HG03432 (cell line): ENCODE data around the gene TGM1.
"Not testable (repeated sequence)": the region's sequence is repeated elsewhere in the genome, so short reads cannot be mapped to it uniquely, and the experiment has no call there.

Source experiments
- ATAC-seq: cut with Tn5 transposase; IDR thresholded peaks from one replicate; pipeline ENCODE4 v1.9.1; 2021; ENCODE audit warnings: mild to moderate bottlenecking, moderate library complexity; ENCODE audit not compliant: unreplicated experiment

The TGM1 gene

DNA sequence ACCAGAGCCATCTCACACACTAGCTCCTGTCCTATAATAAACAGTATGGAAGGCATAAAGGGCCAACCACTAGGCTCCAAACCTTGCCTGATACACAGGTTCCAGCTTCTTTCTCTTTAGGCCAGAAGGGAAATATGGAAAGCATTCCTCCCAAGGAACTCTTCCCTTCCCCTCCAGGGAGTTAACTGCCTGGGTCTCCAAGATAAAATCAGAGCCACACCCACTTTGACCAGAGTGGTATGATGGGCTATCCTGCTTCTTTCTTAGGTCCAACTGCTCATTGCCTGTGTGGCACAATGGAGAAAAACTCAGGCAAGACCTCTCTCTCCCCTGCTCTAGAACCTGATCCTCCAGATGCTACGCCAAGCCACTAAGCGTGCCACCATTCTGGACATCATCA is 55.4 kb downstream of the TGM1 start:
- no peak for ATAC-seq

DNA sequence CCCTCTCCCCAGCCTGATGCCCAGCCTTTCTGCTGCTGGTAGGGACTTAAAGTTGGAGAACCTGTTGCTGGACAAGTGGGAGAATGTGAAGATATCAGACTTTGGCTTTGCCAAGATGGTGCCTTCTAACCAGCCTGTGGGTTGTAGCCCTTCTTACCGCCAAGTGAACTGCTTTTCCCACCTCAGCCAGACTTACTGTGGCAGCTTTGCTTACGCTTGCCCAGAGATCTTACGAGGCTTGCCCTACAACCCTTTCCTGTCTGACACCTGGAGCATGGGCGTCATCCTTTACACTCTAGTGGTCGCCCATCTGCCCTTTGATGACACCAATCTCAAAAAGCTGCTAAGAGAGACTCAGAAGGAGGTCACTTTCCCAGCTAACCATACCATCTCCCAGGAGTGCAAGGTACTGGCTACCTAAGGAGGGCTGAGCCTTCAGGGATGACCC is 55.8 kb downstream of the TGM1 start:
- no peak for ATAC-seq

DNA sequence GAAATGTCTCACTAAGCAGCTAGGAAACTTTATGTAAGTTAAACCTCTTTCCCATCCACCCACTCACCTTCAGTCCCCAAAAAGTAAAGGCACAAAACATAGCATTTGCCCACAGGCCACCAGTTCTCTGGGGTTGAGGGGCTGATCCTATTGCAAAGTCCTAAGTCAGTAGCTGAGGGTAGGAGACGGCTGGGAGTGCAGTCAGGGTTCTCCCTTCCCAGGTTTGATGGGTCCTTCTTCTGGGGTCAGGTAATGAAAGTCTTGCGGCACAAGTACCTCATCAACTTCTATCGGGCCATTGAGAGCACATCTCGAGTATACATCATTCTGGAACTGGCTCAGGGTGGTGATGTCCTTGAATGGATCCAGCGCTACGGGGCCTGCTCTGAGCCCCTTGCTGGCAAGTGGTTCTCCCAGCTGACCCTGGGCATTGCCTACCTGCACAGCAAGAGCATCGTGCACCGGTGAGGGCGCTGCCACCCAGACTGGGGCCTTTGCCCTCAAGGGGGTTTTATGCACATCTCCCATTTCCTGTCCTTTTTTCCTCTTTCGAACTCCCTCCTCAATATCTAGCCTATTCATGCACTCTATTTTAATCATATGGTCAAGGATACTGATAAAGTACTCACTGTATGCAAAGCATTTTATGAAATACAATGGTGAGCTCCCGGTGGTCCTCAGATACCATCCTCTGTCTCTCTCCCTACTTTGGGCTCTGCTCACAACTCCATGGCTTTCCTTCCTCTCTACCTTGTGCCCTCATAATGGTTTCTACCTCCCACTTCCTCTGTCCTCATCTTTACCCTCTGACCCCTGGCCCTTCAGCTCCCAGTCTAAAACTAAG is 56.5 kb downstream of the TGM1 start:
- no peak for ATAC-seq

DNA sequence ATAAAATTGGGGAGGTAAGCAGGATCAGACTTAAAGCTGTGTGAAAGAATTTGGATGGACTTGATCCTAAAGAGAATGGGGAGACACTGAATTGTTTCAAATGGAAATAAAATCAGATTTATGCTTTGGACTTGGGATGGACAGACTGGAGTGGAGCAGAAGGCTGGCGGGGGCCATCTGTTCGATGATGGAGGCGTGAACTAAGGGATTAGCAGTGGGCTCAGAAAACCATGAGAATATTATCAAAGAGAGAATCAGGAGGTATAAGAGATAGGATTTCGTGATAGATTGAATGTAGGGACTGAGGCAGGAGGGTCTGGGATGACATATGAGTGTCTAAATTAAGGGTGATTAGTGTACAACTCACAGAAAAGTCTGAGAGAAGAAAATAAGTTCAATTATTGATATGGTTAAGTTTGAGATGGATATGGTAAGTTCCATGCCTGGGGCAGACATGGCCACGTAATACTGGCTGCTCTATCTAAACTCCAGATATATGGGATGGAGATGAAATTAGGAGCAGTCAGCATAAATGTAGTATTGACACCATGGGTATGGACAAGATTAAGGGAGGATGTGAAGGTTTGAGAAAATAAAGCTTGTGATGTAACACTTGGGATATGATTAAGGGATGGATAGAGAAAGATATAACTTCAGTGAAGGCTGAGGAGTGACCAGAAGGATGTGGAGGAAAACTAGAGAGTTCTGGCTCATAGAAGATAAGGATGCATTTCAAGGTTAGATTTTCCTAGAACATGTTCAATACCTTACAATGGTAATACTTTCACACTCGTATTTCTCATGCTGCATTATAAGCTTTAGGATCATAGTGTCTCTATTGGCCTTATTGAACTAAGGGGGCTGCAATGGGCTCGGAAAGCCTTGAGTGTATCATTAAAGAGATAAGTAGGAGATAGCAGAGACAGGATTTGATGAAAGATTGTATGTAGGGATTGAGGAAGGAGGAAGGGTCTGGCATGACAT is 58.5 kb downstream of the TGM1 start:
- no peak for ATAC-seq

DNA sequence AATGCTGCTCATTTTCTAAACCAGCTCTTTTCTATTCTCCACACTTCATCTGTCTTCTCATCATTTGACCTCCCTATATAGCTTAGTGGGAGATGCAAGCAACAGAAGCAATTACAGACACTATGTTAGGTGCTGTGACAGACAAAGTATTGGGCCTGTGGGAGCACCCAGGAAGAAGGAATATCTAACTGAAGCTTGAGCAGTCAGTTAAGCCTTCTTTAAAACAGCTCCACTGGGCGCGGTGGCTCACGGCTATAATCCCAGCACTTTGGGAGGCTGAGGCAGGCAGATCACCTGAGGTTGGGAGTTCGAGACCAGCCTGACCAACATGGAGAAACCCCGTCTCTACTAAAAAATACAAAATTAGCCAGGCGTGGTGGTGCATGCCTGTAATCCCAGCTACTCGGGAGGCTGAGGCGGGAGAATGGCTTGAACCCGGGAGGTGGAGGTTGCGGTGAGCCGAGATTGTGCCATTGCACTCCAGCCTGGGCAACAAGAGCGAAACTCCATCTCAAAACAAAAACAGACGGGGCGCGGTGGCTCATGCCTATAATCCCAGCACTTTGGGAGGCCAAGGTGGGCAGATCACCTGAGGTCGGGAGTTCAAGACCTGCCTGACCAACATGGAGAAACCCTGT is 59.6 kb downstream of the TGM1 start:
- not testable (repeated sequence) for ATAC-seq

DNA sequence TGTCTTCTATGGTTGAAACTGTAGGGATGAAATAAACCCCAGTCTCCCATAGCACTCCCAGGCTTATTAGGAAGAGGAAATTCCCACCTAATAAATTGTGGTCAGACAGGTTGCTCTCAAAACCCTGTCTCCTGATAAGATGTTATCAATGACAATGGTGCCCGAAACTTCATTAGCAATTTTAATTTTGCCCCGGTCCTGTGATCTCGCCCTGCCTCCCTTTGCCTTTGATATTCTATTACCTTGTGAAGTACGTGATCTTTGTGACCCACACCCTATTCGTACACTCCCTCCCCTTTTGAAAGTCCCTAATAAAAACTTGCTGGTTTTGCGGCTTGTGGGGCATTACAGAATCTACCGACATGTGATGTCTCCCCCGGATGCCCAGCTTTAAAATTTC is 60.4 kb downstream of the TGM1 start:
- not testable (repeated sequence) for ATAC-seq
